HG02571 (cell line): ENCODE results near the gene BORCS5.
"Not testable (repeated sequence)": the region's sequence is repeated elsewhere in the genome, so short reads cannot be mapped to it uniquely, and the experiment has no call there.

Experiments
- ATAC-seq: cut with Tn5 transposase; IDR thresholded peaks from one replicate; pipeline ENCODE4 v1.9.1; 2021; ENCODE audit warnings: mild to moderate bottlenecking, moderate library complexity; ENCODE audit not compliant: unreplicated experiment

Gene BORCS5

DNA sequence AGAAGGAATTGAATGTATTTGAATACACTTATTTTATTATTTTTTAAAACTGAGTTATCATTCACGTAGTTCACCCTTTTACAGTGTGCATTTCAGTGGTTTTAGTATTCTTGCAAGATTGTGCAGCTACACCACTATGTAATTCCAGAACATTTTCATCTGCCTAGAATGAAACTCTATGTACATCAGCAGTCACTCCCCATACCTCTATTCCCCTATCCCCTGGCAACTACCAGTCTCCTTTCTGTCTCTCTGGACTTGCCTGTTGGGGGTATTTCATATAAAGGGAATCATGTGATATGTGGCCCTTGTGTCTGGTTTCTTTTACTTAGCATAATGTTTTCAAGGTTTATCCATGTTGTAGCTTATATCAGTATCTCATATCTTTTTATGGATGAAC, 96.8 kb downstream of the BORCS5 start:
- no peak for ATAC-seq

DNA sequence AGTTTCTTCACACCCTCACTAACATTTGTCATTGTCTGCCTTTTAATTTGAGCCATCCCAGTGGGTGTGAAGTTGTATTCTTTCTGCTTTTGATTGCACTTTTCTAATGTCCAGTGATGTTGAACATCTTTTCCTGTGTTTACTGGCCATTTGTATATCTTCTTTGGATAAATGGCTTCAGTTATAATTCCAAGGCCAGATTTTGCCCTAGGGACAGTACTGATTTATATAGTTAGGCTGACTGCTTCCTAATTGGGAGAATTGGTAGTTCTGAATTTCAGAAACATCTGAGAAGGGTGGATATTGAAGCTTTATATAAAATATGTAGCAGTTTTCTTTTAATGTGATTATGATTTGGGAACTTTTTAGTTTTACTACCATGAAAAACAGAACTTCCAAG, 97.4 kb downstream of the BORCS5 start:
- ATAC-seq: no peak

DNA sequence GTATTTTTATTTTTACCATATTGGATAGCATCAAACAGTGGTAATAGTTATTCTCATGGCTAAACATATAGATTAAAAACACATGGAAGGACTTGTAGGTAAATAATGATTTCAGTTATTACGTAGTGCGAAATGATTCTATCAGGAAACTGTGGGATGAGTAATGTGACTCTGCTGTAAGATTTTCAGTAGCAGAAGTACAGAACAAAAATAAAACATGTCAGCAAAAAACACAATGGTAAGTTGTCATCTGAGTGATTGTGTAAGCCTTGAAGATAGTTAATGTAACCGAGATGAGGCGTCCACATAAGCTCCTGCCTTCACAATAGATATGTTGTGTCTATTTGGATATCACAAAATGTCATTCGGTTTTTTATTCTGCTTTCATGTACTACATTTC, 99.8 kb downstream of the BORCS5 start:
- ATAC-seq: no peak

DNA sequence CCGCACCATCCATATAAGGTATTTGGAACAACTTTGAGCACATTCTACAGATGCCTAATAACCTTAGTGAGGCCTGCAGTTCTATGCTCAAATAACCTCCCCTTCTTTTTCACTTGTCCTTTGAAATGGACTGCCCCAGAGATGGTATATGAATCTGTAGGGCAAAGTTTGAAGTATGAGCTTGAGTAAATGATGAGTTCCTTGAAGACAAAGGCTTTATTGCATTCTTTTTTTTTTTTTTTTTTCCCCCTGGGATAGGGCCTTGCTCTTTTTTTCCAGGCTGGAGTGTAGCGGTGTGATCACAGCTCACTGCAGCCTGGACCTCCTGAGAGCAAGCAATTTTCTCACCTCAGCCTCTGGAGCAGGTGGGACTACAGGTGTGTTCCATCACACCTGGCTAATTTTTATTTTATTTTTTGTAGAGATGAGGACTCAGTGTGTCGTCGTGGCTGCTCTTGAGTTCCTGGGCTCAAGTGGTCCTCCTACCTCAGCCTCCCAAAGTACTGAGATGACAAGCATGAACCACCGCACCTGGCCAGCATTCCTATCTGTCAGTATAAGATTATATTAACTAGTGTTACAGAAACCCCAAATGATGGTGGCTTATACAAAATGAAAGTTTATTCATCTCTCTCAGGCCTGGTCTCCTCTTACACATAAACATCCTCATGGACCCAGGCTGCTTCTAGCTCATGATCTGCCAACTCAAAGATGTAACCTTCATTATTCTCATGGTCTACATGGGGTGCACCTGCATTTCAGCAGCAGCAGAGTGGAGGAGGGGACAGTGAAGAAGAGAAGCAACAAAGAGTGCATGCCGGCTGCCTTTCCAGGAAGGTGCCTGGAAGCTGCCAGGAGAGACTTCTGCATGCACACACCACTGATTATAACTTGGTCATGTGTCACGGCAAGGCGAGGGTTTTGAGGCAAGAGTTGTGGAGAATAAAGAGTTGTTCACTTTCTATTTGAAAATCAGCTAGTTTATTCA, 104.4 kb downstream of the BORCS5 start:
- ATAC-seq: no peak

DNA sequence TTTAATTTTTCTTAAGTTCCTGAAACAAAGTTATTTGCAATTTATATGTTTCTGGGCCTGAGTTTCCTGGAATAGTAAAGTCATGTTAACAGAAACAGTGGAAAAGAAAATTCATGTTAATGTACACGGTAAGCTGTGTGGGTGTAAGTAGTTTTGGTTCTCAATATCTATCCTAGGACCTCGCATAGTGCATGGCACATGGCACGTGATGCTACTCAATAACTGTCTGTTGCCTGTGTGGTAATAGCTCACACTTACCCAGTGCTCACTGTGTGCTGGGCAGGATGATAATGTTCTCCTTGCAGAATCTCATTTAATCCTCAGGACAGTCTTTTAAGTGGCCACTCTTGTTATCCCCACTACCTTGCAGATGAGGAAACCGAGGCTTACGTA, 105.0 kb downstream of the BORCS5 start:
- ATAC-seq: no peak

DNA sequence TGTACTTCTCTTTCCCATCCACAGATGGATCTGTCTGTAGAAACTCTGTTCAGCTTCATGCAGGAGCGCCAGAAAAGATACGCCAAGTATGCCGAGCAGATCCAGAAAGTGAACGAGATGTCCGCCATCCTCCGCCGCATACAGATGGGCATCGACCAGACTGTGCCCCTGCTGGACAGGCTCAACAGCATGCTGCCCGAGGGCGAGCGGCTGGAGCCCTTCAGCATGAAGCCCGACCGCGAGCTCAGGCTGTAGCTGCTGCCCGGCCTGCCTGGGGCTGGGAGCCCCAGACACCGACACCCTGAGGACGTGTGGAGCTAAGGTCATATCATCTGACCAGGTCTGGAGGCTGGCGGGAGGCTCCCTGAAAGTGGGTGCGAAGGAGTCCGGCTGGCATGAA, 108.6 kb downstream of the BORCS5 start:
- ATAC-seq: no peak

DNA sequence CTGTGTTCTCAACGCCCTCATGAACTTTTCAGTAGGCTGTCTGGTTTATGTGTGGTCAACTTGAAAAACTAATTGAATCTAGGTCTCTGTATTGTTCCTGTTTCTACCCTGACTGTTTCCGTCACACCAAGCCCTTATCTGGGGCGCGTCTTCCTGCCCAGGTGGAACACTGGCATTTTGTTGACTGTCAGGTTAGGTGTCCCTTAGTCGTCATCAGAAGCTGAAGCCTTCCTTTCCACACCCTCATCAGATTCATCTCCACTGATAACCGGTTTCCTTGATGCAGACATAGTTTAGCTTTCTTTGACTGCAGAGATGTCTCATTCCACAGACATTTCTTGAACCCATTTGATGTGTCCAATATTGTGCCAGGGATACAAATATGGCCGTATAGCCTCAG, 109.3 kb downstream of the BORCS5 start:
- no peak for ATAC-seq

DNA sequence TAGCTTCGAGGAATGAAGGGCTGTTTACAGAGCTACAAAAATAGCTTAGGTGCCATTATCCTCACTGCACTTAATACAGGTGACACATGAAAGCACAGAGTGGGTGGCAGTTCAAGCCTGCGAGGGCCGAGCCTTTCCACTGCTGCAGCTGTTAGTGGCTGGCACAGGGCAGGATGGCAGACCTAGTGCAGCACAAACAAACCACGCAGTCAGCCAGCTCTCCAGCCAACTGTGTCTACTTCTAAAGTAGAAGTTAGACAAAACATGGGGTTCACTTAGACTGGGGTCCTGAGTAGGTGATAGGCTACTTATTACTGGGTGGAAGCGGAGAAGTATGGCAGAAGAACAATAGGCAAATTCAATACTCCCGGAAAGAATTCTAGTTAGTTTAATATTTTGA, 110.4 kb downstream of the BORCS5 start:
- no peak for ATAC-seq

DNA sequence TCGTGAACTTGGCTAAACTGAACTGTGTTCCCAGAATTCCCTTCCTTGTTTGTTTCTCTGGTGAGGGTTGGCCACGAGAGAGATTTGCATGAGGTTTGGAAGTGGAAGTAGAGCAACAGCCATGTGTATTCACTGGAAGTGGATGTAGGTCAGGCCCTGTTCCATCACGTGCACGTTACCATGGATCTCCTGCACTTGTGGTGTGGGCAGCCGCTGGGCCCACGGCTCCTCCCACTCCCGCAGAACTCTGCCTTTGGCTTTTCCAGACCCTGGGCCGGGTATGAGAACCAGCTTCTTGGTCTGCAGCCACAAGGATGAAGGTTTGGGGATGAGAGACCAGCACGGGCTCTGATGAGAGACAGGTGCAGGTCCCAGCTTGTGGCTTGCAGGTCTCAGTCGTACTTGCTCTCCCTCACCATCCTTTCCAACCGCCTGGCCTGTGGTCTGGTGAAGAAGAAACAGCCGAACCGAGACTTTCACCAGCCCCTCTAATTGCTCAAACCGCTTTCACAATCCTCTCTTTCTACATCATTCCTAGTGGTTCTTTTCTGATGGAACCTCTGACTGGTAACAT, 110.9 kb downstream of the BORCS5 start:
- no peak for ATAC-seq

DNA sequence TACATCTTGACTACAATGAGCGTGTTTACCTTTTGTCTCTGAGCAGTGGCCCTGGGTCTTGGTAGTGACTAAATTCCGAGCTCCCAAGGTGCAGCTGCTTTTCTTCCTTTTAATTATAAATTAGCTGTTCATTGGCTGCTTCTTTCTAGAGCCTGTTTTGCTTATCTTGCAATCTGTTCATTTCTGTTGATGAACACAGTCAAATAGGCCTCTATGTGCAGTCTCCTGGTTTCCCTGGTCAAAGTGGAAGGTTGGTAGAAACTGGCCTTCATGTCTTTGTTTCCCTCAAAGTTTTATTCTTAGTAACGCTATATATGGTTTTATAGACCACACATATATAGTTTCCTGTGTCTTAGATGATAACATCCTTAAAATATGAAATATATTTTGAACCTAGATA, 111.7 kb downstream of the BORCS5 start:
- ATAC-seq: no peak

DNA sequence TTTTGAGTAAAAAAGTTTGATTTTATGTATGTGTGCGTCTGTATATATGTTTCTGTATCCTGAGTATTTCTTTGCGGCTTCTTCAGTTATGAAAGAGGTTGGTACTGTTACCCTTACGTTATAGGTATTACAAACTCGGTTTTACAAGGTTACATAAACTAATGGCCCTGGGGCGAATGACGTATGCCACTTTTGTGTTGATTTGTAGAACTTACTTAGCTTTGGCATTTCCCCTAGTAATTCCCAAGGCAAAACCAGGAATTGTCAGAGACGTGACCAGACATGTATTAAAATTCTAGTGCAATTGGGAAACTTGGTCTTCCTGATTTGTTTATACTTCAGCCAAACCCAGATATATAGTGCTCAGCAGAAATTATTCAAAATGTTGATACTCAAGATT, 112.5 kb downstream of the BORCS5 start:
- ATAC-seq: no peak

DNA sequence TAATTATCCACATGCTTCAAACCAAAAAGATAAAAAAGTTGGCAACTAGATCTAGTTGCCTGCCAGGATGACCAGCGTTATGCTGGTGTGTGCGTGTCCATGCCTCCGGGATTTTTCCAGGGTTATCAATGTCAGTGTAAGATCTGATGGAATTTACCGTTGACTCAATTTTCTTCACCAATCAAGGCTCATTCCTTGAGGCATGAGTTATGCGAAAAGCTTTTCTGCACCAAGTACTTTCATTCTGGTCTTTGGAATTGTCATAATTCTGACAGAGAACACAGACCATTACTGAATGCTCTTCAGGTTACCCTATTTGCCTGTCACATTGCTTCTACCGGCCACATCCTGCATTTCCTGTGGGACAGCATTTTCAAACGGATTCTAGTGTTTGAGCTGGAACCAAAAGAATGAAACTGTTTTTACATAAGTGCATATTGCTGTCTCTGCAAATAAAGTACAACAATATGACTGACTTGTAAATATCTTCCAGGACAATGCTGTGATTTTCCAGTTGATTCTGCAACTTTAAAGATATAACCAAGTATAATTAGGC, 114.0 kb downstream of the BORCS5 start:
- no peak for ATAC-seq

DNA sequence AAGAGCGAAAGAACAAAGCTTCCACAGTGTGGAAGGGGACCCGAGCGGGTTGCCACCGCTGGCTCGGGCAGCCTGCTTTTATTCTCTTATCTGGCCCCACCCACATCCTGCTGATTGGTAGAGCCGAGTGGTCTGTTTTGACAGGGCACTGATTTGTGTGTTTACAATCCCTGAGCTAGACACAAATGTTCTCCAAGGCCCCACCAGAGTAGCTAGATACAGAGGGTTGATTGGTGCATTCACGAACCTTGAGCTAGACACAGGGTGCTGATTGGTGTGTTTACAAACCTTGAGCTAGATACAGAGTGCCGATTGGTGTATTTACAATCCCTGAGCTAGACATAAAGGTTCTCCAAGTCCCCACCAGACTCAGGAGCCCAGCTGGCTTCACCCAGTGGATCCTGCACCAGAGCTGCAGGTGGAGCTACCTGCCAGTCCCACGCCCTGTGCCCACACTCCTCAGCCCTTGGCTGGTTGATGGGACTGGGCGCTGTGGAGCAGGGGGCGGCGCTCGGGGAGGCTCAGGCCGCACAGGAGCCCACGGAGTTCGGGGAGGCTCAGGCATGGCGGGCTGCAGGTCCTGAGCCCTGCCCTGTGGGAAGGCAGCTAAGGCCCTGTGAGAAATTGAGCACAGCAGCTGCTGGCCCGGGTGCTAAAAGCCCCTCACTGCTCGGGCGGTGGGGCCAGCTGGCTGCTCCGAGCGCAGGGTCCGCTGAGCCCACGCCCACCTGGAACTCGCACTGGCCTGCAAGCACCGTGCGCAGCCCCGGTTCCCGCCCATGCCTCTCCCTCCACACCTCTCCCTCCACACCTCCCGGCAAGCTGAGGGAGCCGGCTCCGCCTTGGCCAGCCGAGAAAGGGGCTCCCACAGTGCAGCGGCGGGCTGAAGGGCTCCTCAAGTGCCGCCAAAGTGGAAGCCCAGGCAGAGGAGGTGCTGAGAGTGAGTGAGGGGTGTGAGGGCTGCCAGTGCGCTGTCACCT, 115.4 kb downstream of the BORCS5 start:
- not testable (repeated sequence) for ATAC-seq

DNA sequence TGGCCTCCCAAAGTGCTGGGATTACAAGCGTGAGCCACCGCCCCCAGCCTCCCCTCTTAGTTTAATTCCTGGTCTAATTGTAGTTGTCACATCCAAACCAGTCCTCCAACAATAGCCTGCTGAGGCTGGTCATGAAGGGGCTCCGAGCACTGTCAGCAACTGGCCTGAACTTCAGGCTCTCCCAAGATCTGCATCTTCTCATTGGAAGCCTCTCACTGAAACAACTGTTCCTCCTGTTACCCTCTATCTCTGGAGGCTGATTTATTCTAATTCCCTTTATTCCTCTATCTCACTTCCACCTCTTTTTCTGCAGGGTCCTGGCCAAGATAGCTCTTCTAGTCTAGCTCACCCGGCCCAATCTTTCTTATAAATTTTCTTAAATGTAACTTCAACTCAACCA, 116.3 kb downstream of the BORCS5 start:
- no peak for ATAC-seq

DNA sequence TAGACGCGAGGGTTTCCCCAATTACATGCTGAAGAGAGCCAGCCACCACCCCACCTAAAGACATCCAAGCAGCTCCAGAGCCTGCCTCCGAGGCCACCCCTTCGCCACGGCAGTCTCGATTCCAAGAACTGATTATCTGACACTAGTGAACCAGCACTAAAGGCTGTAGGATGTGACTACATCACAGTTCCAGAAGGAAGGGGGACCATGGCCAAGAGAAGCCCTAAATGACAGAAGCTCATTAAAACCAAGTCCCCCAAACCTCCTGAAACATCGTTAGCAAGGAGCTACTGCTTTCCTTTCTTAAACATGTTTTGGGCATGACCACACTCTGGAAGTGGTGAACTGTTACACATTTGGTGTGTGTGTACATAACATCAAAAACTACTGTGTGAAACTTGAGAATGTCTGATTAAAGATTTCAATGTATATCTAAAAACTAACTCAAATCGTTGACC, 117.6 kb downstream of the BORCS5 start:
- ATAC-seq: no peak

DNA sequence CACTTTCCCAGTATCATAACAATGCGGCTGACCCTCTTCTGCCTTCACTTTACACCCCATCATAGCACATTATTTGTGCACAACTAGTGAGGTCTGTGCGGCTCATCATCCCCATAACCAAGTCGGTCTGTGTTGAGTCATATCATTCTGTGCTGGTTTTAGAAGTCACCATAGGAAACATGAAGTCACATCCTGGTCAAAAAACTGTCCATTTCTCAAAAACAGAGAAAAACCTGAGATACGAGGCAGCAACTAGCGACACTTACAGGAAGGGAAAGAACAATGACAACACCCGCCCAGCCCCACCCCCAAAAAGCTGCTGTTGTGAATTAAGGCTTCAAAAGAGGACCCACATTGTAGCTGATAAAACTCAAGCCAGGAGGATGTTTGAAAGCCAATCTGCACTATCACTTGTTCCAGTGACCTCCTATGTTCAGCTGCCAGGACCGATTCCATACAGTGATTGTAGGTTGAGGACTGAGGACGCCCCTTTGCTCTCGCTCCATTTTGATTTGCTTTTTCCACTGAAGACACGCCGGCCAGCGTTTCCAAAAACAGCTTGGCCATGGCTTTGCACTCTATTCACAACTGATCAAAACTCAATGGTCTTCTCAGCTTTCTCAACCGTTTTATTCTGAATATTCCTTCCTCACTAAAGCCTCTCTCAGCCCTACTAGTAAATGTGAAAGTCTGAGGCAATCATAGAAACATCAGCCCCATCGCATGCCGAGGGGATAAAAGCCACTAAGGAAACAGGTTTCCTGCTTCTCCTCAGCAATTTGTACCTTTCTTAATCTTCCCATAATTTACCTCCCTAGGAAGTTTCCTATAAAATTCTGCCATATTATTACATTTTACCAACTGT, 118.3 kb downstream of the BORCS5 start:
- ATAC-seq: peak; percentile 88

DNA sequence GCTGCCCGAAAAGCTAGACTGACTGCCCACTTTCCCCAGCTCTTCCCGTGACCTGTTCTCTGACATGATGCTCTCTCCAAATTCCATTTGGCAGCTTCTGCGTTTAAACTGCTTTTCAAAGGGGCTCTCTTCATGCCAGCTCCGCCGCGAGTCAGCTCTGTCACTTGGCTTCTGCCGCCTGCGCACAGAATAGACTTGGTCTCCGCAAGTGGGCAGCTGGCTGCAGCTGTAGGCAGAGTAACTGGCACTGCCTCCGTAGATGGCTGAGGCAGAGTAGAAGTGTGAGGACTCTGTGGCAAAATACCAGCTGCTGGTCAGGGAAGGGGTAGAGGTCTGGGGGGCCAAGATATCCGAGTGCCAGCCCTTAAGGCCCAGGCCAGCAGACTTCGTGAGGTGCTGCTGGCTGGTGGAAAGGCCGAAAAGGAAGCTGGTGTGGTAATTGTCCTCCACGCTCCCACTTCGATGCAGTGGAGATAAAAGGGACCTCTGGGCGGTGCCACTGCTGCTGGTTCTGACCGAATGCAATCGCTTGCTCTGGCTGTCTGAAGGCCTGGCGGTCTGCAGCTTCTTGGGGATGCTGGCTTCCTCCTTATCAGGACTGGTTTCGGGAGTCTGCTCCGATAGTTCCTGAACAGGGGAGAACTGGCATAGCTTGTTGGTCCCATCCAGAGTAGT, 120.1 kb downstream of the BORCS5 start:
- ATAC-seq: no peak

DNA sequence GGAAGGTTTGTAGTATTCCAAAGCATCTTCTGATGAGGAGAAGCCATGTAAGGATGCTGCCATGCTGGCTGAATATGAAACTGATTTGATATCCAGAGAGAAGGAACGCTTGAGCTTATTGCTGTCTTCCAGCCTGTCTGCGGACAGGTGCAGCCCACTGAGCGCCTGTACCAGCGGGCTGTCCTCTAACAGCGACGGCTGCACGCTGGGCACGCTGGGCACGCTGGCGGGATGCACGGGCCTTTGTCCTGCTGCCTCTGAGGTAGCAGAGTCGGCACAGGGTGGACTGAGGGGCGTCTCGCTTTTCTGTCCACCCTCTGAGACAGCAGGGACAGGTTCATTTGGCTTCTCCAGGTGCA, 120.6 kb downstream of the BORCS5 start:
- no peak for ATAC-seq

DNA sequence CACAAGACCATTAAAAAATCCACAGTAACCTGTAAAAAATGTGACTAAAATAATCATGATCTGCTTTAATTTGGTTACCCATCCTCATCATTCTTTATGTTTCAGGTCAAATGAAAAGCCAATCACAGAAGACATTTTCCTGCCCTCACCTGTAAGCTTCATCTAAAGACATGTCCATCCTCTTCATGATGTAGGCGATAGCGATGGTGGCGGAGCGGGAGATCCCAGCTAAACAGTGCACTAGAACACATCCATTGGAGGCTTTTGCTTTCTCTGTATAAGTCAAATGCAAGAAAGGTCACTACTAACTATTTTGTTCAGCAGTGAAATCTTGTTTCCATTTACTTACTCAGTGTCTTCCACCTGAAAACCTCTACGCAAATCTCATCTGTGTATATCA, 123.2 kb downstream of the BORCS5 start:
- ATAC-seq: no peak
